ENCODE data around the gene RAPGEF4.

- no peak for TF ChIP-seq YY1 (IDR thresholded peaks at IDR 0.05; ENCODE audit: insufficient read depth, insufficient replicate concordance, low read depth, low read length)
- no peak for TF ChIP-seq ZNF143 (CRISPR knock-in tag; IDR thresholded peaks at IDR 0.05)
- no peak for TF ChIP-seq ZNF569 (CRISPR knock-in tag; IDR thresholded peaks at IDR 0.05; ENCODE audit: borderline replicate concordance)
- TF ChIP-seq SOX6 (IDR thresholded peaks at IDR 0.05), result no peak
- no peak for TF ChIP-seq SOX6 (CRISPR knock-in tag; IDR thresholded peaks at IDR 0.05)
- TF ChIP-seq ELF4 (CRISPR knock-in tag; IDR thresholded peaks at IDR 0.05; ENCODE audit: borderline replicate concordance), result no peak
- TF ChIP-seq ATF3 (CRISPR knock-in tag; IDR thresholded peaks at IDR 0.05), result no peak
- no peak for TF ChIP-seq CTCF (CRISPR knock-in tag; IDR thresholded peaks at IDR 0.05)
- no peak for TF ChIP-seq EZH2 (conservative IDR thresholded peaks at IDR 0.05; ENCODE audit: low read depth, low read length)
- no peak for TF ChIP-seq SP2 (CRISPR knock-in tag; IDR thresholded peaks at IDR 0.05)
- TF ChIP-seq AFF4 (CRISPR knock-in tag; IDR thresholded peaks at IDR 0.05), result no peak
- TF ChIP-seq PRPF4 (IDR thresholded peaks at IDR 0.05; ENCODE audit: low read depth, low read length, poor library complexity, severe bottlenecking), result no peak
- TF ChIP-seq ZSCAN22 (CRISPR knock-in tag; IDR thresholded peaks at IDR 0.05), result no peak
- no peak for TF ChIP-seq ZFP62 (CRISPR knock-in tag; IDR thresholded peaks at IDR 0.05)
These were observed 282.2 kb downstream of the RAPGEF4 start for GRCh38 chr2:173017646-173018420.

Data from HepG2 (cell line).